Stimulated activated CD4-positive, alpha-beta T cell treated with anti-CD3 and anti-CD28 coated beads, TNF-alpha, amount 100 ng/mL, for 24 hours (primary cell): Measurements from ENCODE around the gene SERGEF.
"Not testable (repeated sequence)": the region's sequence is repeated elsewhere in the genome, so short reads cannot be mapped to it uniquely, and the experiment has no call there.

Experiments used
- DNase-seq, 3 experiments: peaks; one replicate each; pipeline ENCODE4 v3.0.0-alpha.2; 2020; ENCODE audit warnings: low read depth in 3 of 3

Gene SERGEF

DNA sequence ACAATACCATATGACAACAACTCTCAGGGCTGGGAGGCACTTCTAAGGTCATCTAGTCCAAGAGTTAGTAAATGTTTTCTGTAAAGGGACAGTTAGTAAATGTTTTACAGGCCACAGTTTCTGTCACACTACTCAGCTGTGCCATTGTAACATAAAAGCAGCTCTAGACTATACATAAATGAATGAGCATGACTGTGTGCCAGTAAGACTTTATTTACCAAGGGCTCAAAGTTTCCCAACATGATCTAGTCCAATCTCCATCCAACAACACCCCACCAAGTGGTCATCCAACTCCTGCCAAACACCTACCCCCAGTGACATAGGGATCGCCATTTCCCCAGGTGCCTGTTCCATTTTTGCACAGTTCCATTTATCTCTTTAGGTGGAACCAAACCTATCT lies 12.1 kb downstream of the SERGEF start:
- no peak for DNase-seq

DNA sequence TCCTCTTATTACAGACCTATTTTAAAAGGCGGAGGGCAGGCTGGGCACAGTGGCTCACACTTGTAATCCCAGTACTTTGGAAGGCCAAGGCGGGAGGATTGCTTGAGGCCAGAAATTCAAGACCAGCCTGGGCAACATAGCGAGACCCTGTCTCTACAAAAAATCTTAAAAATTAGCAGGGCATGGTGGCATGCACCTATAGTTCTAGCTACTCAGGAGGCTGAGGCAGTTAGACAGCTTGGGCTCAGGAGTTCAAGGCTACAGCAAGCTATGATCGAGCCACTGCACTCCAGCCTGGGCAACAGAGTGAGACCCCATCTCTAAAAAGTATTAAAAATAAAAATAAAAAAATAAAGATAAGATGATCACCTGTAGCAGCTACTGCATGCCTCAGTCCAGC lies 12.7 kb downstream of the SERGEF start:
- not testable (repeated sequence) for DNase-seq

DNA sequence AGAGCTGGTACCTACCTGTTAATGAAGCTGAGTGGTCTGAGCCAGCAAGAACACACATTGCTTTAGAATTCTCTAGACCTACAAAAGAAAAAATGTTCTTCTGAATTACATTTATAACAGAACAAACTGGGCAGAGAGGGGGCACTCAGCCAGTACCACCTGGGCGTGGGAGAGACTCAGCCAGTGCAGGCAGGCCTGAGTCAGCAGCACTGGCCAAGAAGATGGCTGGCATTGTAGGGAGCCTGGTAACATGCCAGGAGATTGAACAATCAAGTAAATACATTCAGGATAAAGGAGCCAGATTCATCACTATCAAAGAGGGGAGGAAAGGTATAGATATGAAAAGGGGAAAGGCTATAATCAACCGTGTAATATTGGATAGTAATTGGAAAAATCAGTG lies 19.9 kb downstream of the SERGEF start:
- no peak for DNase-seq

DNA sequence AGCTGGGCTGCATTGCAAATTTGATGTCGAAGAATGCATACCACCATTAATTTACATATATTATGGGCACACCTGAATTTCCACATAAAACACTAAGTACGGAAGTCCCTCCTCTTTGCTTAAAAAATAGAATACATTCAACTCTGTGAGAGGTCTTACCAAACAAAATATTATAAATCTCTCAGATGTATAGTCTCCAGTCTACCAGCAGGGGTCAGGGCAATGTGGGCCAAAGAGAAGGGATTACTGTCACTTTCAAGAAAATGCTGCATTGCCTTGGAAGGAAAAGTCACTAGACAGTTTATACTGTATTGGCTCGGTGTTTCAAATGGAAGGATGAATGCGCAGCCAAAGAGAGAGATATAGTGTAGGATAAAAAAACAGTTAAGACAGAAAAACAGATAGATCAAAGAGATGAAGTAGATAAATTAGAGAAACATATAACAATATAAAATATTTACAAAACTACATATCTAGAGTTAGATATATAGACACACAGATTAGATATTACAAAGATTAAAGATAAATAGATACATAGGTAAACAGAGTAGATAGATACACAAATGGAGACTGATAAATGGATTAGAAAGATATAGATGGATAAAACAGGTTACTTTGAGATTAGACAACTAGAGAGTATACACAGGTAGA lies 20.9 kb downstream of the SERGEF start:
- DNase-seq, result peak in 1 of 3 experiments; percentile 29

DNA sequence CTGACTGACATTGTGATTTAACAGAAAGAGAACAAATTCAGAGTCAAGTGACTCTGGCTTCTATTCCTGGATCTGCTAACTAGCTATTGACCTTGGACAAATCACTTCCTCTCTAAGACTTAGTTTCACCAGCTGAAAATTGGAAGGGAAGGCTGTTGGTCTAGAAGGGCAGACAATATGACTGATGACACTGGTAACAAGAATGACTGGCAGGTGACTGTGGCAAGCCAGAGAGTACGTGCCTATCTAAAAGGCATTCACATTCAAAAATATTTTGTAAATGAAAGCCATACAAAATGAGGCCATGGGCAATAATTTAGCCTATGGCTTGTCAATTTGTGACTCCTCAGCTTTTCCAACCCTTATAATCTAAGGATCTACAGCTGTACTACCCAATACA lies 23.5 kb downstream of the SERGEF start:
- no peak for DNase-seq

DNA sequence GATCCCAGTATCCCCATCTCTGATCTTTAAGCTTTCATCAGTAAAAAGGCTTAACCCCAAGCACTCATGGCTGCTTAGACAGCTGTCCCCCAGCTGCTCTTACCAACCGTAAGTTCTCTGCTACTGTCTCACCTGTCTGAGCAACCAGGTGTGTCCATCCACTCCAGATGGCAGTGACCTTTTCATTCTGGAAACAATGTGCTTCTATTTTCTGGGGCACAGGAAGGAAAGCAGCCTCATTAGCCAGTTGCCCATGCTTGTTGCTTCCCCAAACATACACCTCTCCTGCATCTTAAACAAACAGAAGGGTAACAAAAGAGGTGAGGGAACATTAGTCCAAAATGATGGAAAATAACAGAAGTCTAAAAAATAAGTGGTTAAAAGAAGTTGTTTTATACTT lies 24.4 kb downstream of the SERGEF start:
- no peak for DNase-seq

DNA sequence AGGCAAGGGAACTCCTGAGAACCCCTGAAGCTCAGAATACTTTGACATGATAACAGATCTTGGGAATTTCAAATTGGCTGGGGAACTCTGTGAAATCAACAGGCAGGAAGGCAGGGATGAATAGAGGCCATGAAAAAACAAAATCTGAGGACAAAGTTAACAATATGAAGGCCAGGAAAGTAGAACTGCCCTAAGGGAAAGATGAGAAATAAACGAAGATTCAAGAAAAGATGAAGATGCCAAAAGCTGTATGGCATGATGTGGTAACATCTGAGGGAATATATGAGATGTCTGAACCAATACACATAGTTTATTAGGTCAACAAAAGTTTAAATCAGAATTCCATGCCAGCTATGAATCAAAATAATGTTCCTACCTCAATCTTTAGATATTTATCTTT lies 25.0 kb downstream of the SERGEF start:
- no peak for DNase-seq

DNA sequence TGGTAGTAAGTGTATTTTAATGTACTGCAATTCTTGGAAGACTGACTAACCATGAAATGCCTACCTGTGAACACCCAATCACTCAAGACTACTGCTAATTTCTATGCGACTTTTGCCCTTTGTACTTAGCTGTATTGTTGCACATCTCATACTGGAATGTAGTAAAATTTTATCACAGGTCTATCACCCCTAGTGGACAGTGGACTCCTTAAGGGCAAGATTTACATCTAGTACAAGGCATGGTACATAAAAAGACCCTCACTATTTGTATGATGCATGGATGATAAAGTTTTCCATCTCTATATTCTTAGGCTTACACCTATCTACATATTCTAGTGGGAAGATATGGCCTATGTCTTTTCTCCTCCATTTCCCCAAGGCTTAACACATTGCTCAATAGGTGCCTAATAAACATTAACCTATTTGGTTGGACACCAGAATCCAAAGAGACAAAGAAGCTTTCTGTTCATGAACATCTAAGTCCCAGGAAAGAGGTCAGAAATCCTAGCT lies 26.1 kb downstream of the SERGEF start:
- no peak for DNase-seq

DNA sequence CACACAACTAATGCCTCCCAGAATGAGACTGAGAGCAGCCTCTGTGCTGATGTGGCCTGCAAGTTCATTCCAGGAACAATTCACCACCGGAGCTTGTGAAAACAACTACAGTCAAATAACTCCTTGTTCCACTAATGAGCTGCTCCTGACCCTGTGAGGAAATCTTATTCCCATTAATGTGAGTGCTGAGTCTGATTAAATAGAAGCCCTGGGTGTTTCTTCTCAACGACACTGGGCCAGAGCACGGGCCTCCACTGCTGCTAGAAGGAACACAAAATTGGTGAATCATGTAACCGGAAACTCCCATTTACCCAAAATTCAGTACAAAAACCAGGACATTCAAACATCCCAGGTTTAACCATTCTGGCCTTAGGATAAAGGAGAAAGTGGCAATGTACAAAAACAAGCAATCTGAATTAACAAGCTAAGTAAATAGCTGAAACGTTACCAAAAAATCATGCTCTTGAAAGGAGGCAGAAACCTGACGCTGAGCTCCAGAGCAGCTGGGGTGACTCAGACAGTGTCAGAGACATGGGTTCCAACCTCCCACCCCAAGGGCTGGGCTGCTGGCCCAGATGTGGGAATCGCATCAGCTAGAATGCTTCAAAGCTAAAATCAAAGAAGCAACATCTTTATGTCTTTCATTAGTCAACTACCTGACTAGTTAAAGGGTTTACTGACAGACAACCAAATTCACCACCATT lies 26.7 kb downstream of the SERGEF start:
- DNase-seq, result no peak

DNA sequence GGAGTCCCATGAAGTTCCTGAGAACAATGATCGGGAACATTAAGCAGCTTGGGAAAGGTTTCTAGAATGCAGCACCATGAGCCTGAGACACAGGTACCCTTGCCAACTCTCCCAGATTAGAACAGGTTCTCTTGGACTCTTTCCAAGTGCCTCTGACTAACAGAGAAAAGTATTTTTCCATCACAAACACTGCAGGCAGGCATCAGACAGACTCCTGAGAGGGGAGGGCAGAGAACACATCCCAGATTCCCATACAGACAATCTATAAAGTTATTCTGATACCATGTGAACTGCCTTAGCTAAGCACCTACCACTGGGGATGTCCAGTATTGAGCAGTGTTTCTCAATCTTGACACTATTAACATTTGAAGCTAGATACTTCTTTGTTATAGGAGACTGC lies 27.3 kb downstream of the SERGEF start:
- DNase-seq, result no peak

DNA sequence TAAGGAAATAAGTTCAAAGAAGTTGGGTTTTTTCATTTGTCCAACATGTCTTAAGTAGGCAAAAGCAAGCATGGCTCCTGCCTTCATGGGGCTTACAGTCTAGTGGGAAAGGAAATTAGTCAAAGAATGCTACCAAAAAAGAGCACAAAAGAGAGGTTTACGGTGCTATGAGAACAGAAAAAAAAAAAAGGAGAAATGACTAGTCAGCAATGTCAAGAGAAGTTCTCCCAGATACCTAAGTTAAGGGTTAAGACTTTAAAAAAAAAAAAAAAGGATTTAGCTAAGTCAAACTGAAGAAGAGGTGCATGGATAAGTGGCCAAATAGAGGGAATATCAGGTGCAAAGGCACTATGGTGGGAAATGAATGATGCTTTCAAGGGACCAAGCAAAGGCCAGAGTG lies 29.3 kb downstream of the SERGEF start:
- DNase-seq, result no peak

DNA sequence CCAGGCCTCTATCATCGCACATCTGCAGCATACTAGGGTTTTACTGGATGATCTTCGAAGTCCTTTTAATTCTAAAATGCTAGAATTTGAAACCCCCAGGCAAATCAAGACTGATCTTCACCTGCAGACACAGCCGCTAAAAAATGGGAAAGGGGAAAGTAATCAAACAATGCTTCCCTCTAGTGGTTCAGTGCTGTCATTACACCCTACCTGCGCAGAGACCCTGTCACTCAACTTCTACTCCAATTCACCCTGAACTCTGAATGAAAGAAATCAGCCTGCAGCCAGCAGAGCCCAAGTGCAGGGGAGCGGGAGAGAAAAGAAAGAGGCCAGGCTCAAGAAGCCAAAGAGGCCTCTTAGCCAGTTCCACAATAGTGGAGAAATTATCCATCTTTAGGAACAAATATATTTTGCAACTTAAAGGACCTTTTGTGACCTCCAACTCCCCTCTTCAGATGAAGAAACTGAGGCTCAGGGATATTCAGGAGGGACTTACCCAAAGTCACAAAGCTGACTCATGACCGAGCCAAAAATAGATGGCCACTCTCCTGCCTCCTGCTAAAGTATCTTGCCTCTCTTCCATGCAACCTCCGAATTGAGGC lies 33.0 kb downstream of the SERGEF start:
- DNase-seq, result peak in 1 of 3 experiments; percentile 4

DNA sequence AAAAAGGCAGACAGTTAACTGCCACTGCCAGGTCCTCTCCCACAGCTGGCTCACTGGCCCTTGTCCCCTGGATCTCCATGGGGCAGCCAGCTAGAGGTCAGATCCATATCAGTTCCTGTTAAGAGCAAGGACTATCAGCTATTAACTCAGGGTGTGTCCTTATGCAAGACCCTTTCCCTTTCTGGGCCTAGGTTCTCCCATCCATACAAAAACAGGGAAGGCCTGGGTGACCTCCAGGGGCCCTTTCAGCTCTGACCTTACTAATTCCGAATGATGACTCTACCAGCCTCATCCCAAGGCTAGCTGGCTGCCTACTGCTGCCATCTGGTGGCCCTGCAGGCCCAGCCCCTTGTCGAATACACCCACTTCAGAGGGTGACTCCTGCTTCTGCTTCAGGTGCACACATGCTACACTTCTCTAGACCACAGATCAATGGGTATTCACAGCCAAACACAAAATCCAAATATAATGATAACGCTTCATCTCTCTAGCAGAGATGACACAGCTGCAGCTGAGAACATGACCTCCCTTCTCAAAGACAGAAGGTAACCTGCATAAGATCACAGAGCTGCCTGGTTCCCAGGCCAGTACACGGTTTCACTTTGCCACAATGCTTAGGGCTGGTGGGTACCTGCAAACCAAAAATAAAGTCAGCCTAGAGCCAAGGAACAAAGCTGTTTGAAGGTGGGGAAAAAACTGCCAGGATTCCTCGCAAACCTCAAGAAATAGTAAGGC lies 34.1 kb downstream of the SERGEF start:
- DNase-seq, result peak in 1 of 3 experiments; percentile 13

DNA sequence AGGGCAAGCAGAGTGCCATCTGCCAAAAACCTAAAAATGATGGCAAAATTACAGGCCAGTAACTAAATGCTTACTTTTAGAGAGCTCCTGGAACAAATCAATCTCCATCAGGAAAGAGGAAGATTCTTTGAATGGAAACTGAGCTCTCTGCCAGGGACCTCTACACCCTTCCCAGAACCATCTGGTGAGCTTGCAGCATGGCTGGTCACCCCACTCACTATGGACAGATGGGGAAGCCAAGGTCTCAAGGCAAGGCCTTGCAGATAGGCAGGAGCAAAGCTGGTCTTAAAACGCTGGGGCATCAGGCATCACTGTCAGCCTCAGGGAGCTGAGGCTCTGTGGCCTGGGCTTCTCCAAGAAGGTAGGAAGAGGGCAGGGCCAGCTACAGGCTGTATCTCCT lies 36.2 kb downstream of the SERGEF start:
- no peak for DNase-seq

DNA sequence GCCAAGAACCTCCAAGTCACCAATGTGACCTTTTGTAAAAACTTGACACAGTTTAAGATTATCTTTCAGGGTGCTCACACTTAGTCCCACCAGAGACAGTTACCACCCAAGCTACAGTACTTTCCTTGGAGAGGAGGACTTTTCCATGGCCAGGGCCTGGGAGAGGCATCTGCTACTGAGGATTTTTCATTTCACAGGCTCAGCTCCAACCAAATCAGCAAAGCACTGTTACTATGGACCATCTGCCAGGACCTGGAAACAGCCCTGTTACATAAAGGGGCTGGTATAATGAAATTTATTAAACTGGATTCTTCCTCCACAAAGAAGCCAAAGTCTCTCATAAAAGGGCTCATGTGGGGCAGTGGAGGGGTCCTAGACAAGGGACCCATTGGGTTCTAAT lies 38.6 kb downstream of the SERGEF start:
- no peak for DNase-seq

DNA sequence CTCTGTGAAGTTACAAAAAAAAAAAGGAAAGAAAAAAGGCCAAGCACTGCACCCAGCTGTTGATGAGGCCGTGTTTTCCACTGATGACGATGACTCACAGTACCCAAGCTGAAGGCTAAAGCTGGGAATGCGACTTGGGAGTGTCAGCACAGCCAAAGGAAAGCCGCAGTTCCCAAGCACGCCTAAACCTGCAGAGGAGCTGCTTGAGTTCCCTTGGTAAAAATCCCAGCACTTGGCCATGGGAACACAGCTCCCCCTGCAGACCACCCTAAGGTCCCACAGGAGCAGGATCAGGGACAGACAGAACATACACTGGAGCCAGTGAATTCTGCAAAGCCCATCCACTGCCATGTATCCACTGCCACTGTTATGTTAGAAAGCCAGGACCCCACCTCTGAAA lies 39.9 kb downstream of the SERGEF start:
- DNase-seq, result no peak

DNA sequence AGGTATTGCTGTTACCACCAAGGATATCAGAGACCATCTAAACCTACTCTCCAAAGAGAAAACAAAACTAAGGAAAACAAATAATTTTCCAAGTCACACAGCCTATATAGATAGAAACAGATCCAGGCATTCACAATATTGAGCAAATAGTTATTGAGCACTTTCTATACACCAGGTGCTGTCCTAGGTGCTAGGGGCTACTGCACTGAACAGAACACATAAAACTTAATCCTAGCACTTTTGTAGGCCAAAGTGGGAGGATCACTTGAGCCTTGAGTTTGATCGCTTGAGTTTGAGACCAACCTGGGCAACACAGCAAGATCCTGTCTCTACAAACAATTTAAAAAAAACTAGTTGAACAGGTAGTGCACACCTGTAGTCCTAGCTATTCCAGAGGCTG lies 44.6 kb downstream of the SERGEF start:
- DNase-seq, result no peak

DNA sequence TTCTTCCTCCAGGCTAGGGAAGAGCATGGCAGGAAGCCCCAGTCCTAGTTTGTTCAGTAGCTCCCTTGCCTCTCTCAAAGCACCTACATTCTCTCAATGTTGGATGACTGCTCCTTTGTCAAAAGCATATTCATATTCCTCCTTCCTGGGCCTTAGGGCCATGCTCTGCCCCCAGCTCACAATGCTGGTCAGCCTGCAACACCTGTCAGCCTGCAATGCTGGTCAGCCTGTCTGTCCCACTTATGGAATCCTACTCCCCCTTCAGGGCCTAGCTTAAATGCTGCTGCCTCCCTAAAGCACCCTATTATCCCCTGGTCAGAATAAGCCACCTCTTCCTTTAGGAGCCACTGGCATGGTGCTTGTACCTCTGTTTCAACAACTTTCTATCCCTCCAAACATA lies 45.2 kb downstream of the SERGEF start:
- DNase-seq, result no peak

DNA sequence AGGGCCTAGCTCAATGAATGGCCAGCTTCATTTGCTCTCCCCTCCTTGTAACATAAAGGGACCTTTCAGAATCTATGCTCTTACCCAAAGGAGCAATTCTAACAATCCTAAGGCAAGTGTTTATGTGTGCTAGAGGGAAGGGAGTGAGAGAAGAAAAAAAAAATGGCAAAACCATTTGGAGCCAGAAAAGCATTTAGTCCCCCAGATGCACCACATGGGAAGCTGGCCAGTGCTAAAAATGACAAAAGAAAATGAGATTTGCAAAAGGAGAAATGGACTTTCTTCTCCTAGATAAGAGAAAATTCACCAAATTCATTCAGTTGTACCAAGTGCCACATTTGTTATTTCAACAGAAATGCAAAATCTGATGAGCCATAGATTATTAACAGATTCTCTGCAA lies 52.8 kb downstream of the SERGEF start:
- DNase-seq, result no peak

DNA sequence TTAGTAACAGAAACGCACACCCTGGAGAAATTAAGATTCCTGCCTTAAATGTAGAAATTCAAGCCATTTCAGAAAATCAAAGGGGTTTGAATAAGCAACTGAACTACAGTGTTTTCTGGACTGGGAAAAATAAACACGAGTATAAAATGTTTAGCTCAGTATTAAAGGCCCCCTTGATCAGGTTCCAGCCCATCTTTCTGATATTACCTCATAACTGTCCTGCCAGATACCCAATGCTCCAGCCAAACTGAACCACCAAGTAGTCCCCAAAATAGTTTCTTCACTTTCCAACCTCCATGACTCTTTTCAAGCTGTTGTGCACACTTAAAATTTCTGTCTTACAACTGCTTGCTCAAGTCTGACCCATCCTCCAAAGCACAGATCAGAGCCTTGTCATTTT lies 54.4 kb downstream of the SERGEF start:
- no peak for DNase-seq

DNA sequence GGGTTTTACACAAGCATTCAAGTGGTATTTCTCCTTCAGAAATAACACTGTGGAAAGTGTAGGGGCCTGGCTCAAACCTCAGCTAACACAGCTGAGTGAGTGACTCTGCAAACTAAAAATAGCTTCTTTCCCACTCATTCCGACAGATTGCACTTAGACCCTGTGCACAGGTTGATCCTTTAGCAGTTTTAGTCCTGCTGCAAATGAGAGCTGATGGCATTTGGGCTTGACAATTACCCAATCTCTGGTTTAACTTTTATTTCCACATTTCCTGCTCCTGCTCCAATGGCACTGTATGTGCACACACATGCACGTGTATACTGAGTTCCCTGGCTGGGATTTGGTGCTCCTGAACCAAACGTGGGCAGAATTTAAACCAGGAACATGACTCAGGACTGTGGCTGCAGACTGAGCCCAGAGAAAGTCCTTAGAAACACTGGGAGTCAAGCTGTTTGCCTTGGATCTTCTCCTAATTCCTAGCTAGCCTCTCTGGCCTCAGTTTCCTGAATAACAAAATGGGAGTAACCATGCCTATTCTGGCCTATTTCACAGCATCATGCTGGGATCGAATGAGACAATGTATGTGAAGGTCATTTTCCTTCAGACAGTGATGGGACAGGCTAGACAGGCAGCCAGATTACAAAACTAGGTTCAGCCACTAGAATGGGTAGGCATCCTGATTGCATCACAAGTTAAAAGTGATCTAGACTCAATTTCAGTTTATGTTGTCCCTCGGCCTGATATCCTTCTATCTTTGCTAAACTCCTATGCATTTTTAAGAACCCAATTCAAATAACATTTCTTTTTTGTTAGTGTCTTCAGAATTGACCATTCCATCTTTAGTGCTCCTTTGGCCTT lies 58.2 kb downstream of the SERGEF start:
- DNase-seq, result no peak

DNA sequence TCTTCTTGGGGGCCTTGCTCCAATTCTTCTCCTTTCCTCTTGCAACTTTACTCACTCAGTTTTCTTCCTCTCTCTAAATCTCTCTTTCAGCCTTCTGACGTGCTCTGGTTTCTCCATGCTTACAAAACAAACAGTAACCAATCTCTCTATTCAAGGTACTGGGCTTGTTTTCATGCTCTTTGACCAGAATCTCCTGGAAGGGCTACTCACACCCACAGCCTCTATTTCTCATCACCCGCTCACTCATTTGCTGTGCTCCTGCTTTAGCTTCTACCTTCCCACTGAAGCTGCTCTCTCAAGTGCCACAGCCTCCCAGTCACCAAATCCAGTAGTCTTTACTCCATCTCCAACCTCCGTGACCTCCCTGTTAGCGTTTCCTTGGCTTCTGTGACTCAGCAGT lies 60.4 kb downstream of the SERGEF start:
- DNase-seq, result no peak
